Tibial nerve (tissue), 4 donors: ENCODE results near the gene CRELD1.

Experiments
- EP300 ChIP-seq, 2 donors: sonication (generic); formaldehyde crosslinking; IDR thresholded peaks; one replicate each; pipeline ENCODE4 v1.6.1; 2017; ENCODE audit warnings: antibody characterized with exemption in 2 of 2, mild to moderate bottlenecking in 1 of 2
- POLR2A ChIP-seq, 2 donors: fragments of 450-650 bp; IDR thresholded peaks; one replicate each; pipeline ENCODE4 v1.6.1; 2017; ENCODE audit warnings: antibody characterized with exemption in 2 of 2, mild to moderate bottlenecking in 2 of 2, moderate library complexity in 2 of 2
- TF ChIP-seq, protein P1 (sequence below), 5 experiments: fragments of 200-600 bp in 3 of 5; fragments of 450-650 bp in 2 of 5; sonication (generic) in 3 of 5; IDR thresholded peaks; one replicate each; pipeline ENCODE4 v1.5.1; 2016 to 2019; ENCODE audit warnings: antibody characterized with exemption in 5 of 5, mild to moderate bottlenecking in 3 of 5, moderate library complexity in 2 of 5

DNA sequence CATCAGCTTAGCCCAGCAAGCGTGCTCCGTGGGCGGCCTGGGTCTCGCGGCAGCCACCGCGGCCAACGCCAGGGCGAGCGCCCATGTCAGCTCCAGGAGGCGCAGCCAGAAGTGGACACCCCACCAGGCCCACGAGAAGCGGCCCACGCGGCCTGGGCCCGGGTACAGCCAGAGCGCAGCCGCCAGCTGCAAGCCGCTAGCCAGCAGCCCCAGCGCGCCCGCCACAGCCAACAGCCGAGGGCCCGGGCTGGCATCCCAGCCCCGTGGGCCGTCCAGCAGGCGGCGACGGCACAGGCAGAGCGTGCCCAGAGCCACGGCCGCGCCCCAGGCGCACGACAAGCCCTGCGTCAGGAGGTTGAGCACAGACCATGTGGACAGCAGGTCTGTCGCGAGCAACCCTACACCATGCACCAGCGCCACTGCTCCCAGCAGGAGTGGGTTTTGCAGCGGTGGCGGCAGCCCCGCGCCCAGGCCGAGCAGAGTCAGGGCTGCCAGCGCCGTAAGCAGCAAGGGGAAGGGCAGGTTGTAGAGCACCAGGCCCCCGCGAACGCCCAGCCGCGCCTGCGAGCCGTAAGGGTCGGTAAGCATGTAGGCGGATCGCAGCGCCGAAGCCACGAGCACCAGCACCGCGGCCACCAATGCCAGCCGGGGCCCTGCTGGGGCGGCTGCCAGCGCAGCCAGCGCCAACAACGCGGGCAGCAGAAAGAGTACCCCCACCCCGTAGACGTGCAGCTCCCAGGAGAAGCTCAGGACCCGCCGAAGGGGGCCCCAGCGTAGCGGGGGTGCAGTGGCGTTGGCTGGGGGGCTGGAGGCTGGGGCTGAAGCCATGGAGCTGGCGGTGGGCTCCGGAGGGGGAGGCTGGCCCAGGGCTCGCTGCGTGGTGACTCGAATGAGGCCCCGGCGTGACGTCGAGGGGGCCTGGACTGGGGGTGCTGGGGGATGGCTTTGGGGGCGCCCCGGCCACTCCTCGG lies 13.7 kb downstream of the CRELD1 start:
- TF ChIP-seq, protein P1, sequence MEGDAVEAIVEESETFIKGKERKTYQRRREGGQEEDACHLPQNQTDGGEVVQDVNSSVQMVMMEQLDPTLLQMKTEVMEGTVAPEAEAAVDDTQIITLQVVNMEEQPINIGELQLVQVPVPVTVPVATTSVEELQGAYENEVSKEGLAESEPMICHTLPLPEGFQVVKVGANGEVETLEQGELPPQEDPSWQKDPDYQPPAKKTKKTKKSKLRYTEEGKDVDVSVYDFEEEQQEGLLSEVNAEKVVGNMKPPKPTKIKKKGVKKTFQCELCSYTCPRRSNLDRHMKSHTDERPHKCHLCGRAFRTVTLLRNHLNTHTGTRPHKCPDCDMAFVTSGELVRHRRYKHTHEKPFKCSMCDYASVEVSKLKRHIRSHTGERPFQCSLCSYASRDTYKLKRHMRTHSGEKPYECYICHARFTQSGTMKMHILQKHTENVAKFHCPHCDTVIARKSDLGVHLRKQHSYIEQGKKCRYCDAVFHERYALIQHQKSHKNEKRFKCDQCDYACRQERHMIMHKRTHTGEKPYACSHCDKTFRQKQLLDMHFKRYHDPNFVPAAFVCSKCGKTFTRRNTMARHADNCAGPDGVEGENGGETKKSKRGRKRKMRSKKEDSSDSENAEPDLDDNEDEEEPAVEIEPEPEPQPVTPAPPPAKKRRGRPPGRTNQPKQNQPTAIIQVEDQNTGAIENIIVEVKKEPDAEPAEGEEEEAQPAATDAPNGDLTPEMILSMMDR (IDR thresholded peaks at IDR 0.05), result peak; percentile 34 to 84 (median 78)
- peak in 1 of 2 donors; percentile 35 for TF ChIP-seq POLR2A (IDR thresholded peaks at IDR 0.05)
- TF ChIP-seq EP300 (IDR thresholded peaks at IDR 0.05), result peak in 1 of 2 donors; percentile 61
